Upper lobe of left lung (tissue), 6 donors: ENCODE results near the gene KRTAP9-7. TPM values are rescaled to one million over a fixed set of nuclear protein-coding genes. Genes with fewer than 3 reads are reported as not detected.
A peak's percentile ranks its signal among the peaks of the same experiment; 100 is the strongest.

ENCODE experiments used
- ATAC-seq, 2 donors: fragments of 200-7000 bp; cut with Tn5 transposase; one replicate each; pipeline ENCODE4 v1.9.1; 2022; ENCODE audit warnings: mild to moderate bottlenecking in 2 of 2, moderate library complexity in 2 of 2; ENCODE audit not compliant: low FRiP score in 2 of 2
- DNase-seq, 2 donors: peaks; one replicate each; pipeline ENCODE4 v3.0.0-alpha.2; 2019 to 2020
- H3K27ac ChIP-seq, 4 donors: fragments of 200-600 bp; sonication (generic); one replicate each; pipeline ENCODE4 v1.5.1; 2016 to 2019
- H3K27me3 ChIP-seq, 4 donors: fragments of 200-600 bp; sonication (generic); one replicate each; pipeline ENCODE4 v1.5.1; 2017 to 2019
- H3K36me3 ChIP-seq, 4 donors: fragments of 200-600 bp; sonication (generic); one replicate each; pipeline ENCODE4 v1.5.1; 2016 to 2019
- H3K4me1 ChIP-seq, 4 donors: fragments of 200-600 bp; sonication (generic); one replicate each; pipeline ENCODE4 v1.5.1; 2018 to 2019
- H3K4me3 ChIP-seq, 4 donors: fragments of 200-600 bp; sonication (generic); one replicate each; pipeline ENCODE4 v1.5.1; 2017 to 2019; ENCODE audit warnings: mild to moderate bottlenecking in 2 of 4, moderate library complexity in 1 of 4
- H3K9me3 ChIP-seq, 4 donors: fragments of 200-600 bp; sonication (generic); one replicate each; pipeline ENCODE4 v1.5.1; 2018 to 2019
- EP300 ChIP-seq, 4 donors: sonication (generic); formaldehyde crosslinking; IDR thresholded peaks; one replicate each; pipeline ENCODE4 v1.5.1; 2017; ENCODE audit warnings: antibody characterized with exemption in 4 of 4, control low read depth in 2 of 4
- POLR2A ChIP-seq, 4 donors: fragments of 450-650 bp; IDR thresholded peaks; one replicate each; pipeline ENCODE4 v1.5.1; 2016 to 2017; ENCODE audit warnings: antibody characterized with exemption in 4 of 4, mild to moderate bottlenecking in 2 of 4
- POLR2AphosphoS5 ChIP-seq, 2 donors: sonication (generic); formaldehyde crosslinking; IDR thresholded peaks; one replicate each; pipeline ENCODE4 v1.5.1; 2017; ENCODE audit warnings: antibody characterized with exemption in 2 of 2
- WGBS, 2 donors: methylation state at CpG; one replicate each; pipeline ENCODE4 v1.1.5; 2017 to 2018; 5-methylcytosine and 5-hydroxymethylcytosine counted together
- total RNA-seq, 6 donors: library from RNA; depleted of rRNA in 4 of 6; stranded (reverse); fragments of >200 nt in 4 of 6; gene quantifications; one replicate each; pipeline versions ENCODE4 v1.1.0 to v1.2.1, GENCODE V29; 2016 to 2021
- TF ChIP-seq, protein P1 (sequence below), 6 experiments: fragments of 450-650 bp in 4 of 6; fragments of 200-600 bp in 2 of 6; sonication (generic) in 2 of 6; IDR thresholded peaks; one replicate each; pipeline ENCODE4 v1.5.1; 2016 to 2019; ENCODE audit warnings: antibody characterized with exemption in 6 of 6
- donor health status: DM: no; HTN: no; CAD: no; lungs with moderate emphysema.
- donor health status: DM: no; HTN: yes; CAD: no; lungs with severe emphysema.

Gene KRTAP9-7
- total RNA-seq, 6 donors from 2014 or later, result not detected

DNA sequence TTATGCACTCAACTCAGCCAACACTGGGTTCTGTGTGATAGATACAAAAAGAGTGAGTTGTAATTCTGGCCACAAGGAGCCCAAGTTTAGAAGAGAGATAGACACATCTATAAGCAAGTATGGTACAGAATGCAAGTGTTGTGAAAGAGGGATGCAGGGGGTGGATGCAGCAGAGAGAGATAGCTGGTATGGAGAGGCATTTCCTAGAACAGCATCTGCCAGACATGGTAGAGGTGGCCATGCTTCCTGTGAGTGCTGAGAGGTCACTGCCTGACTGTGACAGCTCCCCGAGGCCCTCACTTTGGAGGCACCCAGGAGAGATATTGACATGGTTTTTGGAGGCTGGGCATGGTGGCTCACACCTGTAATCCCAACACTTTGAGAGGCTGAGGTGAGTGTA lies 35.6 kb downstream of the KRTAP9-7 start:
- WGBS, 2 donors, result 44 to 64% methylated on average over 1 of the region's 1 CpG
- Histone ChIP-seq H3K27me3 (no peaks in the 10 kb centered on the region), H3K27ac (no peak overlapping the region), H3K4me1 (peaks cover 0 to 13% (median 2%) of the 10 kb centered on the region in 4 donors), H3K4me3 (no peak overlapping the region), H3K36me3 (no peaks in the 10 kb centered on the region), H3K9me3 (no peaks in the 10 kb centered on the region)
- ATAC-seq (no peak), DNase-seq (no peak)
- no peak for TF ChIP-seq POLR2AphosphoS5 (IDR thresholded peaks at IDR 0.05)
- TF ChIP-seq EP300 (IDR thresholded peaks at IDR 0.05), result no peak
- TF ChIP-seq, protein P1, sequence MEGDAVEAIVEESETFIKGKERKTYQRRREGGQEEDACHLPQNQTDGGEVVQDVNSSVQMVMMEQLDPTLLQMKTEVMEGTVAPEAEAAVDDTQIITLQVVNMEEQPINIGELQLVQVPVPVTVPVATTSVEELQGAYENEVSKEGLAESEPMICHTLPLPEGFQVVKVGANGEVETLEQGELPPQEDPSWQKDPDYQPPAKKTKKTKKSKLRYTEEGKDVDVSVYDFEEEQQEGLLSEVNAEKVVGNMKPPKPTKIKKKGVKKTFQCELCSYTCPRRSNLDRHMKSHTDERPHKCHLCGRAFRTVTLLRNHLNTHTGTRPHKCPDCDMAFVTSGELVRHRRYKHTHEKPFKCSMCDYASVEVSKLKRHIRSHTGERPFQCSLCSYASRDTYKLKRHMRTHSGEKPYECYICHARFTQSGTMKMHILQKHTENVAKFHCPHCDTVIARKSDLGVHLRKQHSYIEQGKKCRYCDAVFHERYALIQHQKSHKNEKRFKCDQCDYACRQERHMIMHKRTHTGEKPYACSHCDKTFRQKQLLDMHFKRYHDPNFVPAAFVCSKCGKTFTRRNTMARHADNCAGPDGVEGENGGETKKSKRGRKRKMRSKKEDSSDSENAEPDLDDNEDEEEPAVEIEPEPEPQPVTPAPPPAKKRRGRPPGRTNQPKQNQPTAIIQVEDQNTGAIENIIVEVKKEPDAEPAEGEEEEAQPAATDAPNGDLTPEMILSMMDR (IDR thresholded peaks at IDR 0.05), result no peak
- TF ChIP-seq POLR2A (IDR thresholded peaks at IDR 0.05), result no peak

- ATAC-seq, result no peak
- Histone ChIP-seq H3K4me3 (no peak within 1 kb of the TSS), H3K27me3 (no peaks in the 10 kb centered on the region), H3K36me3 (no peaks in the 10 kb centered on the region), H3K27ac (no peak within 1 kb of the TSS), H3K9me3 (peaks cover 0 to 8% (median 0%) of the 10 kb centered on the region in 4 donors), H3K4me1 (no peaks in the 10 kb centered on the region)
- DNase-seq, result peak in 1 of 2 donors; percentile 79
- WGBS, 2 donors, result 82 to 86% methylated on average over 12 to 23 of the region's 24 CpGs
- no peak for TF ChIP-seq POLR2A (IDR thresholded peaks at IDR 0.05)
- no peak for TF ChIP-seq EP300 (IDR thresholded peaks at IDR 0.05)
- TF ChIP-seq, protein P1 (IDR thresholded peaks at IDR 0.05), result no peak
- TF ChIP-seq POLR2AphosphoS5 (IDR thresholded peaks at IDR 0.05), result no peak
Measured at GRCh38 chr17:41315204-41315794, 39.8 kb downstream of the KRTAP9-7 start, which contains the start of gene KRTAP17-1. Gene KRTAP17-1 (minus strand): TSS chr17:41315710. CDS start chr17:41315650, 60 bp downstream.

- no peak for TF ChIP-seq EP300 (IDR thresholded peaks at IDR 0.05)
- no peak for DNase-seq
- Histone ChIP-seq H3K9me3 (peaks cover 0 to 8% (median 0%) of the 10 kb centered on the region in 4 donors), H3K27ac (no peak overlapping the region), H3K4me3 (no peak overlapping the region), H3K27me3 (no peaks in the 10 kb centered on the region), H3K4me1 (no peaks in the 10 kb centered on the region), H3K36me3 (no peaks in the 10 kb centered on the region)
- WGBS, 2 donors, result 77 to 87% methylated on average over 17 of the region's 17 CpGs
- no peak for ATAC-seq
Measured at GRCh38 chr17:41315814-41316445, 40.4 kb downstream of the KRTAP9-7 start.

GRCh38 chr17:41318231-41318630 lies 42.7 kb downstream of the KRTAP9-7 start:
- TF ChIP-seq EP300 (IDR thresholded peaks at IDR 0.05) (no peak), POLR2AphosphoS5 (IDR thresholded peaks at IDR 0.05) (no peak), POLR2A (IDR thresholded peaks at IDR 0.05) (no peak)
- TF ChIP-seq, protein P1 (IDR thresholded peaks at IDR 0.05), result no peak
- WGBS, 2 donors, result 46 to 86% methylated on average over 2 of the region's 2 CpGs
- no peaks in the 10 kb centered on the region for H3K36me3 ChIP-seq
- no peak overlapping the region for H3K4me3 ChIP-seq
- no peaks in the 10 kb centered on the region for H3K27me3 ChIP-seq
- ATAC-seq, result no peak
- H3K4me1 ChIP-seq, result no peaks in the 10 kb centered on the region
- DNase-seq, result no peak
- peaks cover 0 to 8% (median 0%) of the 10 kb centered on the region in 4 donors for H3K9me3 ChIP-seq
- no peak overlapping the region for H3K27ac ChIP-seq

- 40 to 42% methylated on average over 5 of the region's 5 CpGs for WGBS, 2 donors
- peak in 1 of 2 donors; percentile 48 for ATAC-seq
Measured at GRCh38 chr17:41322094-41322902, 46.8 kb downstream of the KRTAP9-7 start.

More at GRCh38 chr17:41322094-41322902, 46.8 kb downstream of the KRTAP9-7 start:
- Histone ChIP-seq H3K27ac (no peak overlapping the region), H3K9me3 (peaks cover 0 to 8% (median 0%) of the 10 kb centered on the region in 4 donors), H3K4me1 (no peaks in the 10 kb centered on the region), H3K27me3 (no peaks in the 10 kb centered on the region), H3K4me3 (no peak overlapping the region), H3K36me3 (no peaks in the 10 kb centered on the region)
- no peak for TF ChIP-seq POLR2A (IDR thresholded peaks at IDR 0.05)
- TF ChIP-seq, protein P1 (IDR thresholded peaks at IDR 0.05), result peak; percentile 47 to 77 (median 64)
- no peak for DNase-seq
